ENCODE results near the gene TWF1.
"Not testable (repeated sequence)": the region's sequence is repeated elsewhere in the genome, so short reads cannot be mapped to it uniquely, and the experiment has no call there.

Gene TWF1

GRCh38 chr12:43805860-43806736, at the start of gene TWF1:
Gene TWF1, minus strand, starts transcription at chr12:43806317. Its CDS starts 72 bp downstream, at chr12:43806245.
- DNase-seq = peak; percentile 73 to 81

DNA sequence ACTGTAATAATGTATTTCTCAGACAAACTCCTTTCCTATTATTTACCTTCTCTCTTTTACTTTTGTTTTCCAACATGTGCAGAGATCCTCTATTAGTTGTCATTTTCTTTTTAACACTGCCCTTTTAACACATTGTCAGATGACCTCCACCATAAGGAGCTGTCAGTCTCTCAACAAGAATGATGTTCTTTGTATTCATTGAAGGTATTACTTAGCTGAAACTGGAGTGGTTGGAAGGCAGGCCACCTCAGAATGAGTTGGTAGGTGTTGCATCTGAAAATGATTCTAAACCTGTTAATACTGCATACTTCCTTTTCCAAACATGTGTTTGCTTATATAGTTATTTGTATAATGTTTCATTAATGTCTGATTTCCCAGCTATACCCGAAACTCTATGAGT, 46.6 kb upstream of the TWF1 start:
- DNase-seq = no peak

GRCh38 chr12:43848786-43849185, 42.7 kb upstream of the TWF1 start:
- no peak for DNase-seq

- no peak for DNase-seq
Observed at GRCh38 chr12:43848226-43848507, 42.0 kb upstream of the TWF1 start.

- DNase-seq = not testable (repeated sequence)
Observed at GRCh38 chr12:43847425-43848225, 41.5 kb upstream of the TWF1 start.

DNA sequence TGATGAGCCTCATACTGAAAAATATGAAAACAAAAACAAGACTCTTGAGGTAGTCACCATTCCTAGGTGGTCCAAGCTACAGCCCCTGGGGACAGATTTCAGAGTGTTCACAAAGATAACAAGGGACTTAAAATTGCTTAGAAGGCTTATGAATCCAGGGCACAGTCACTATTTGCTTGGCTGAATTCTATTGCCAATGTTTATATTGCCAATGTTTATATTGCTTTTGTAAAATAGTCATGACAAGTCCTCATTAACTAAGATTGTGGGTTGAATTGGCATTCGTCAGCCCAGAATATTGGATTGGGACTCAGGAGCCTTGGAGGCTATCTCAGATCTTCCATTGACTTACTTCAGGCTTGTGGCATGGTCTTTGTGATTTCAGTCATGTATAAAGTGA, 36.1 kb upstream of the TWF1 start:
- DNase-seq = no peak

DNA sequence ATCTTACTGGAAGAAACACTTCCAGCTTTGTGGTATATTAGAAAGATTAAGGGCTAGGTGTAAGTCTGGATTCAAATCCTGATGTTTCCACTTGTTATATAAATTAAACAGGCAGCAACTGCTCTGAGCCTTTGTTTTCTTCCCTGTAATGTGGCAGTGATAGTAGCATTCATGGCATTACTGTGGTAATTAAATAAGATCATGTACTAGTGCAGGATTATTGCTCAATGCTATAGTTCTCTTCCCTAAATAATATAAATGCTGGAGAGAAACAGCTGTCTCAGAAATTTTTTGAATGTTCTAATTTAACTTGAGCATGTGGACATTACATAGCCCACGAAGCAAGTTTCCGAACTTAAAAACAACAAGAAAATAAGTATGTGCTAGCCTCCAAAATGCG, 35.1 kb upstream of the TWF1 start:
- DNase-seq = no peak

DNA sequence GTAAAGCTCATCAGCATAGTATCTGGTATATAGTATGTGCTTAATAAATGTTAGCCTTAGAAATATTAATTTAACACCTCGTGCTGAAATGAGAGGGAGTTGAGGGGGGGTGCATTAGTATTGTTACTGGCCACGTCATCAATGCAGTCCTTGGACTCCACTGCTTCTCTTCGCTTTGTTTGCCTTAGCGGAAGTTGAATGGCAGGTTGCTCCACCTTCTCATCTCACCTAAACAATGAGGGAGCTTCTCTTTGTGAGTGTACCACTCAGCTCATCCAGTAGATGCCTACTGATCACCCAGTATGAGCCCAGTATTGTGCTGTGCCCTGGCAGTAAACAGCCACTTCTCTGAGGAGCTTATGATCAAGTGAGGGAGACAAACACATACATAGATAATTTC, 34.2 kb upstream of the TWF1 start:
- no peak for DNase-seq

GRCh38 chr12:43836475-43836989, 30.4 kb upstream of the TWF1 start:
- no peak for DNase-seq

DNA sequence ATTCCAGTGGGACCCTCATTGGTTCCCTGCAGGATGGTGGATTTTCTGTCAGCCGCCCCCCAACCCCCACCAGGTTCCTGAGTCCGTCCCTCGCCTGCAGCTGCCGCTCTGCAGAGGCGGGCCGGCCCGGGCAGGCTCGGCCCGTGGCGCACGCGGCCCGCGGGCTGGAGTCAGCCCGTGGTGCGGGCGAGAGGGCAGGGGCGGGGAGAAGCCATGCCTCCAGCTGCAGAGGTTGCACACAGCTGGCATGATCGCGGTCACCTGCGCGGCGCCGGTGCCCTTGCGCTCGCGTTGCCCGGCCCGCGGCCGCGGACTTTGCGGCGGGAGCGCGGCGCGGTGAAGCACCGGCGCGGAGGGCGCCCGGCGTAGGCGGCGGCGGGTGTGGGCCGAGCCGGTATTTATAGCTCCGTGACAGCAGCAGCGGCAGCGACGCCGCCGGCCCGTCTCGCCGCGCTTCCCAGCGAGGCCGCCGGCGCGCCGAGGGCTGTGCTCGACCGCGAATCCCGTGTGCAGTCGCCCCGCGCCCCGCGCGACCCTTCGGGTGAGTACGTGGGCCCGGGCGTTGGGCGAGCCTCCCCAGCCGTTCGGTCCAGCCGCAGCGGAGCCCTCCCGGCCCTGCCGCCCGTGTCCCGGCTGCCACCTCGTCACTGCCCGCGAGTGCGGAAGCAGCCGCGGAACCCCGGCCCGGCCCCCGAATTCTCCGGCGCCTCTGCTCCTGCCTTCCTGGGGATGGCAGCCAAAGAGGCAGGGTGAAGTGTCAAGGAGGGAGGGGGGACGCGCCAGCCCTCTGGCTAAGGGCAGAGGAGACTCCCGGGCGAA, 29.7 kb upstream of the TWF1 start, which contains the start of gene TMEM117:
TSS of gene TMEM117 (plus strand) at position 426 of the 819 bp plus-strand sequence.
- peak in 1 of 2 experiments; percentile 12 for DNase-seq

DNA sequence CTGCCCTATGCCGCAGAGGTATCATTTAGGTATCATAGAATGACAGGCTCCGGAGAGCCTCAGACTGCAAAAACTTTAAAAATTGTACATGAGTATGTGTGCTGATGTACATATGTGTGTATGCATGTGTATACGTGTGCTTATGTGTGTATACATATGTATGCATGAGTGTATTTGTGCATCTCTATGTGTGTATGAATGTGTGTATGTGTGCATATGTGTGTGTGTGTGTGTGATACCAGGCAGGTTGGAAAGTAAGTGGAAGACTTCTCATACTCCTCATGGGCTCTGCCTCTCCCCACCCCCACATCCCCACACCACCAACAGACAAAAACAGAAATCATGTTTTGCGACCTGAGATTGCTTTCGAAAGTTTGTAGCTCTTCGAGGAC, 29.1 kb upstream of the TWF1 start:
- DNase-seq = no peak

DNA sequence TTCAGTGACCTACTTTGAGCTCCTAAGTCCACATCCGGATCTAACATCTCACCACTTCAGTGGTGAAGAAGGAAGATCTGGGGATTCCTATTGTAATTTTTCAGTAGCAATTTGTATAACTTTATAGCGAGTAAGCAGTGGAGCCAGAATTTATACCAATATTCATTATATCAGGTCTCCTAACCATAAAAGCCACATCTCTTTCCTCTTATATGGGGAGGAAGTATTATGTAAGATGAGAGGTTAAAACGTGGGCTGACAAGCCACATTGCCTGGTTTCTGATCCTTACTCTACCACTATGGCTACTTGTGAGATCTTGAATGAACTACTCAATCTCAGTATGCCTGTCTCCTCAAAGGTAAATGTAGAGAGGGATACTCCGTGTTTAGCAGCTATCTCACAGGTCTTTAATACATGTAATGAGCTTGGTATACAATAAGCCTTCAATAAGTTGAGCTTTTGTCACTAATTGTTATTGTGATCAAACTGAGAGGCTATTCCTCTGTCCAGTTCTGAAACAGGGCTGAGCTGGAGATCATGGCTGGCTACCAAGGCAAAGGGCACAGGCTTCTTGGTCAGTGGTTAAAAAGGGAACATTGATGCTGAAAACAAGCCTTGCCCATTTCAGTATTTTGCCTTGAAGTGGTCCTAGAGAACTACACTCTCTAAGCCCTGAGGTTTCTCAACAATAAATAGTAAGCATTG, 26.5 kb upstream of the TWF1 start:
- no peak for DNase-seq

GRCh38 chr12:43827093-43827492, 21.0 kb upstream of the TWF1 start:
- no peak for DNase-seq

DNA sequence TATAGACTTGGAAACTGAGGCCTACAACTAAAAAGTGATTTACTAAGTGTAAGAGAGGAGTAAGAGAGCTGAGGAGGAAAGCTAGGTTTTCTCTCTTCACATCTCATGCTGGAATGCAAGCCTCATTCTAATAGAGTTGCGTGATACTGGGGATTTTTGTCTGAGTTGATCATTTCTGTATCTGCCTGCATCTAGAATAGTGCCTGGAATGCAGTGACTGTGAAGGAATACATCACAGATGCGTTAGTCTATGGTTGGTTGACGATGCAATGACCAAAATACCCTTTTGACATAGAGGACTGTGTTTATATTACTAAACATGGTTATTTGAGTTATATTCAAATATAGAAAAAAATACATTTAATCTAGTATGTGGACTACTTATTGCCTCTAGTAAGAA, 20.6 kb upstream of the TWF1 start:
- DNase-seq = no peak

DNA sequence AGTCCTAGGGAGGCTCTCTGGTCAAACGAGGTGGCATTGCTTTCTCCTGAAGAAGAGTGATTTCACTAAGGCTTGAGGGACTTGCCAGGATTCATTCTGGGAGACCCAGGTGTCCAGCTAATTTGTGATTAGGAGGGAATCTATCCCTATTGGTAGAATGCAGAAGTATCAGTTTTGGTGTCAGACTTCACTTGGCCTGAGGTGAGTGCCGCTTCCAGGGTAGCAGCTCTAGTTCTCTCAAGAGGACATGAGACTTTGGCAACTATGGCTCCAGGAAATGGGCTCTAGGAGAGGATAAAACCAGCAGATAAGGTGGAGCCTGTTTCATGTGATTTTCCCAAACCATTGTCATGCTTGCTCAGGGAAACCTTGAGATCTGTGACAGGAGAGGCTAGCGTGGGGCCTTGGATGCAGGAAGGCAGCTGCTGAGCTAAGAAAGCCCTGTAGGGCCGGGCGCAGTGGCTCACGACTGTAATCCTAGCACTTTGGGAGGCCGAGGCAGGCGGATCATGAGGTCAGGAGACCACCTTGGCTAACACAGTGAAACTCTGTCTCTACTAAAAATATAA, 18.2 kb upstream of the TWF1 start:
- no peak for DNase-seq

DNA sequence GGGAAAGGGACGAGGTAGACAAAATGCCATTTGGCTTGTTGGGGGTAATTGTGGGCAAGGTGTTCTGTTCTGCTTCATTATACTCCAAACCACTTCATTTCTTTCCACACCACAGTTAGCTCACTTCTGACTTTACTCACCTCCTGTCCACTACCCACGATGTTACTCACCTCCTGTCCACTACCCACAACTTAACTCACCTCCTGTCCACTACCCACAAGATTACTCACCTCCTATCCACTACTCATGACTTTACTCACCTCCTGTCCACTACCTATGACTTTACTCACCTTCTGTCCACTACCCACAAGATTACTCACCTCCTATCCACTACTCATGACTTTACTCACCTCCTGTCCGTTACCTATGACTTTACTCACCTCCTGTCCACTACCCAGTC, 10.1 kb upstream of the TWF1 start:
- DNase-seq = no peak

- no peak for DNase-seq
Observed at GRCh38 chr12:43815416-43815815, 9.3 kb upstream of the TWF1 start.

DNA sequence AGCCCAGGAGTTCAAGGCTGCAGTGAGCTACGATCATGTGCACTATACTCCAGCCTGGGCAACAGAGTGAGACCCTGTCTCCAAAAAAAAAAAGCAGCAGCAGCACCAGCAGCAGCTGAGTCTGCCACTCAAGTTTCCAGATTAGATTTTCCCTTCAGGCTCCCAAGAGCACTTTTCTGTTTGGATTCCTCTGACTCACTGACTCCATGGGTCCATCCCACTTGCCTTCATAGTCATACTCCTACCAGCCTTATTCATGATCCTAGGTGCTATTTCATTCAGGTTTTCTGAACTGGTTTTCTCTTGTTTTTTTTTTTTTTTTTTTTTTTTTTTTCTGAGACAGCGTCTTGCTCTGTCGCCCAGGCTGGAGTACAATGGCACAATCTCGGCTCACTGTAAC, 6.8 kb upstream of the TWF1 start:
- no peak for DNase-seq

DNA sequence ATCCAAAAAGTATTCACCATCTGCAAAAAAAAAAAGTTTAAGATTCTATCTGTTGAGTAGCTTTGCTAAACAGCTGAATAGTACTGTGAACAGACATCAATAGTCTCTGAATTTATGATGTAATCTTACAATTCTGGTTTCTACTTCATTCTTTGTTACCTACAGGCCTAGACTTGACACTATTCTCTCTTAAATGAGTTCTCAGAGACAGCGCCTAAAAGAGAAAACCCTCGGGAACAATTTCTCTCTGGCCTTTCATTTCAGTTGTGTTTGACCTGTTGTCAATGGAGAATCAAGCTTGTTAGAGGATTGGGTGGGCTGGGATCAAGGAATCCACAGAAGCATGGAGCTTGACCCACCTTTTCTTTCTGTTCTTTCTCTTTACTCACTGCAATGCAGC, 5.9 kb upstream of the TWF1 start:
- DNase-seq = no peak

GRCh38 chr12:43807386-43807785, 1.3 kb upstream of the TWF1 start:
- no peak for DNase-seq

DNA sequence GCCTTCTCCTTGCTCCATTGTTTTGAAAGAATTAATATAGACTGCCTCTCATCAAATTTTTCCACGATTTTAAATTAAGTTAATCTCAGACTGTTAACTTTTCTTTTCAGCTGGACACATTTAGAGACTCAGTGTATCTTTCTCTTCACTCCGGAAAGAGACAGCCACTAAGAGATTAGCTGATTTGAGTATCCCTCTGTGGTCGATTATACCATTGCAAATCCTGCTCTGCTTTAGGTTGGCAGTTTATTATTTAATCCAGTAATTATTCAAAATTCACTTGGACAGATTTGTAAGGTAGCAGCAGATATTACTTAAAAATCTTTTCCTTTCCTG, 588 bp upstream of the TWF1 start:
- DNase-seq = no peak

DNA sequence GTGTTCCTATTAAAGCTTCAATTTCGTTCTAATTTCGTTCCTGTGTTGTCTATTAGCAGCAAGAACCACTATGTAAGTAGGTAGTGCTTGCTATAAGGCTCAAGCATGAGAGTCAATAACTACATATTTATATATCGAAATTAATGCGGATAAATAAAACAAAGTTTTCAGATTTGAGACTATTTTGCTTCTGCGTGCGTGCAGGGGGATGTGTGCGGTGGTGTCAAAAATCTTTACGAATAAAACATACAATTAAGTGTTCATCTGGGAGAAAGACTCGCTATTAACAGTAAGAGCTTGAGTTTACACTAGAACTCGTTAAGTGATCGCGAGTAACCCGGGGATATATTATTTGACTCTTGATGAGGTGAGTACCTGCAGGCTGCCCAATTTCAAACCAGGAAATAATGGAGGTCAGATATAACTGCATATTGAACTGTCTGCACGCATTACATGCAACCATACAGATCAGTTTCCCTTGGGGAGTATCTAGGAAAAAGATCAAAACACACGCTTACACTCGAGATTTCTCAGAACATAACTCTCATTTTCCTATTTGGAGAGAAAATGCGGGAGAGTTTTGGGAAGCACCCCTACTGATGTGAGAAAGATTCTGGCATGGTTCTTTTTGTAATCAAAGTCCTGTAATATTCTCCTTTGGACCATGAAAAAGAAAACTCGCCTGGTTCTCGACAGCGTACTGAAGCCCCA, 813 bp downstream of the TWF1 start:
- peak in 1 of 2 experiments; percentile 70 for DNase-seq
